Ureter (tissue), 1 donor: ENCODE results near the gene TEAD1. TPM values are rescaled to one million over a fixed set of nuclear protein-coding genes. Genes with fewer than 3 reads are reported as not detected.
A peak's percentile ranks its signal among the peaks of the same experiment; 100 is the strongest.

Source experiments
- DNase-seq: peaks from one replicate; pipeline ENCODE4 v3.0.0-alpha.2; 2020; ENCODE audit warnings: low spot score
- total RNA-seq: library from RNA; stranded (reverse); gene quantifications from one replicate; pipeline ENCODE4 v1.2.4, GENCODE V29; 2023
- donor health status: DM: yes; HTN: yes; CAD: no.

The TEAD1 gene
- total RNA-seq, 1 donor from 2014 or later, result 117 TPM

GRCh38 chr11:12893787-12894672 lies 219.8 kb downstream of the TEAD1 start:
- DNase-seq, result peak; percentile 66

GRCh38 chr11:12897390-12897789 lies 223.2 kb downstream of the TEAD1 start:
- no peak for DNase-seq

GRCh38 chr11:12897867-12898266 lies 223.6 kb downstream of the TEAD1 start:
- no peak for DNase-seq

- no peak for DNase-seq
Measured at GRCh38 chr11:12900496-12900895, 226.3 kb downstream of the TEAD1 start.

- no peak for DNase-seq
Measured at GRCh38 chr11:12901272-12901671, 227.1 kb downstream of the TEAD1 start.

GRCh38 chr11:12901874-12902481 lies 227.8 kb downstream of the TEAD1 start:
- no peak for DNase-seq

GRCh38 chr11:12902791-12903486 lies 228.7 kb downstream of the TEAD1 start:
- DNase-seq, result no peak

GRCh38 chr11:12905435-12905834 lies 231.2 kb downstream of the TEAD1 start:
- no peak for DNase-seq

- DNase-seq, result no peak
Measured at GRCh38 chr11:12906501-12906900, 232.3 kb downstream of the TEAD1 start.

GRCh38 chr11:12909879-12910278 lies 235.7 kb downstream of the TEAD1 start:
- no peak for DNase-seq

- peak; percentile 56 for DNase-seq
Measured at GRCh38 chr11:12914400-12914912, 240.2 kb downstream of the TEAD1 start.

GRCh38 chr11:12915093-12915492 lies 240.9 kb downstream of the TEAD1 start:
- DNase-seq, result no peak

GRCh38 chr11:12917822-12918221 lies 243.6 kb downstream of the TEAD1 start:
- DNase-seq, result no peak

GRCh38 chr11:12918667-12919066 lies 244.4 kb downstream of the TEAD1 start:
- no peak for DNase-seq

- no peak for DNase-seq
Measured at GRCh38 chr11:12922418-12922817, 248.2 kb downstream of the TEAD1 start.

- DNase-seq, result no peak
Measured at GRCh38 chr11:12922980-12923507, 248.8 kb downstream of the TEAD1 start.

- DNase-seq, result no peak
Measured at GRCh38 chr11:12924650-12925049, 250.4 kb downstream of the TEAD1 start.

- no peak for DNase-seq
Measured at GRCh38 chr11:12925520-12925919, 251.3 kb downstream of the TEAD1 start.

- no peak for DNase-seq
Measured at GRCh38 chr11:12927221-12927620, 253.0 kb downstream of the TEAD1 start.

GRCh38 chr11:12927886-12928285 lies 253.7 kb downstream of the TEAD1 start:
- DNase-seq, result no peak

GRCh38 chr11:12930850-12931249 lies 256.6 kb downstream of the TEAD1 start:
- no peak for DNase-seq

- no peak for DNase-seq
Measured at GRCh38 chr11:12932485-12932884, 258.3 kb downstream of the TEAD1 start.
